LHCN-M2 (cell line): ENCODE data around the gene UPB1. TPM values are rescaled to one million over a fixed set of nuclear protein-coding genes. Genes with fewer than 3 reads are reported as not detected.

Source experiments
- DNase-seq: peaks from one replicate; pipeline ENCODE4 v3.0.0-alpha.2; 2012; ENCODE audit warnings: low read depth
- total RNA-seq: library from RNA; depleted of rRNA; stranded (reverse); fragments of >200 nt; gene quantifications from 2 replicates; pipeline ENCODE4 v1.2.3, GENCODE V29; 2014; rRNA removed

UPB1 gene
- total RNA-seq, 1 experiment from 2014 or later: not detected

DNA sequence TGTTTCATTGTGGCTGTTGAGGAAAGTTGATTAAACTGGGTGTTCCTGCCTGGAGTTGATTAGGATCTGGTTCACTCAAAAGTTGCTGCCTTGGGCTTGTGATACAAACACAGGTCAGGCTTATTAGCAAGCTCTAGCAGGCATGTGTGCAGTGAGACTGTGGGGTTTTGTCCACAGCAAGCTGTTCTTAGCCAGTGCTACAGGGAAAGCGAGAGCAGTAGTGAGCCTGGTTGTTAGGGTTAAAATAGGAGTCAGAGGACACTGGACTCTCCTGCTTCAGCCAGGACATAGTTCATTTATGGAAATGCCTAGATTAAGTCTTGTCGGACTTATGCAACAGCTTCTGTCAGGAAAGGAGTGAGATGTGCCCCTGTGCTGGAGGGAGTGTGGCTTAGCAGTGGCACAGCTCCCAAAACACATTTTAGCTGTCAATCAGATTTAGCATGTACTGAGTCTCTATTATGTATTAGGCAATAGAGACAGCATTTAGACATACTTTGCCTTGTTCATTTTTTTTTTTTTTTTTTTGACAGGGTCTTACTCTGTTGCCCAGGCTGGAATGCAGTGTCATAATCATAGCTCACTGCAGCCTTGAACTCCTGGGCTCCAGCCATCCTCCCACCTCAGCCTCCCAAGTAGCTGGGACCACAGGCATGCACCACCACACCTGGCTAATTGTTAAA lies 69.4 kb downstream of the UPB1 start:
- peak; percentile 51 for DNase-seq

DNA sequence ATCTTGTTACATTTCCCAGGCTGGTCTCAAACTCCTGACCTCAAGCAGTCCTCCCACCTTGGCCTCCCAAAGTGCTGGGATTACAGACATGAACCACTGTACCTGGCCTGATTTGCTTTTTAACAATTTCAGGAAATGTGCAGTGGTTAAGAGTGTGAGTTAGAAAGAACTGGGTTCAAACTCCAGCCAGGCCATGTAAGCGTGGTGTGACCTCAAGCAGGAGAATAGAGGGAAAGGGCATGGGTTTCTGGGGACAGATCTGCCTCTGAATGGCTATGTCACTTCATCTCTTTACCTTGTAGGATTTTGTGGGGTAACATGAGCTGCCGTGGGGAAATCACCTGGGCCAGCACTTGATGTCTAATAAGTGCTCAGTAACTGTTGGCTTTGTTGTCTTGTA lies 69.9 kb downstream of the UPB1 start:
- no peak for DNase-seq

DNA sequence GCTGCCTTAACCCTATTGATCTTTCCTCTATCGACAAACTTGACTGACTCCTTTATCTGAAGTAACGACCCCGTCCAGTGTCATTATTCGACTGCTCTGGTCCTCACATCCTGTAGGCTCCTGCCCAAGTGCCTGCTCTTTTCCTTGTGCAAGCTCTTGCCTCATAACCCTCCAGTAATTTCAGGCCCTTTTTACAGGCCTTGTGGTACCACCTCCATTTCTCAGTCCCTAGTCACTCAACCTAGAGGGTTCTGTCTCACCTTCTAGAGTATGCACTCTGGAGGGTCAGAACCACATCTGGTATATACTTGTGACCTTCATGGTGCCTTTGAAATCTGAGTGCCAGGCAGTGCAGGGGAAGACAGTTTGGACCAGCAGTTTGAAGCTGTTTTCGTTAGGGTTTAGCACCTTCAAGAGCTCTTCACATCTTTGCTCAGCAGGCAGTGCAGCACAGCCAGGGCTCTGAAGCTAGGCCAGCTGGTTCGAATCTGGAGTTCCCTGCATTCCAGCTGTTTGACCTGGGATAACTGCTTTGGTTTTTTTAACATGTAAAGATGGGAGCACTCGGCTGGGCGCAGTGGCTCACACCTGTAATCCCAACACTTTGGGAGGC lies 71.9 kb downstream of the UPB1 start:
- no peak for DNase-seq

DNA sequence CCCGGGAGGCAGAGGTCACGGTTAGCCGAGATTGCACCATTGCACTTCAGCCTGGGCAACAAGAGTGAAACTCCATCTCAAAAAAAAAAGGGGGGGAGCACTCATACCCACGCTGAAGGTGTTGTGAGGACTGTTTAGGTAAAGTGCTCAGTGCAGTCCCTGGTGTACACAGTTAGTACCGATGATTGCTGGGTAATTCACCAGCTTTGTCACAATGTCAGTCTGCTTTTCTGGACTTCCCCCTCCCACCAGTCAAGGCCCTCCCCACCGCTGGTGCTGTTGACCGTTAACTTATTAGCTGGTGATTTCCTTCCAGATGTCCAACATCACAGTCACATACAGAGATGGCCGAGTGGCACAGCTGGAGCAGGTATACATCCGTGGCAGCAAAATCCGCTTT lies 72.5 kb downstream of the UPB1 start:
- DNase-seq: no peak

DNA sequence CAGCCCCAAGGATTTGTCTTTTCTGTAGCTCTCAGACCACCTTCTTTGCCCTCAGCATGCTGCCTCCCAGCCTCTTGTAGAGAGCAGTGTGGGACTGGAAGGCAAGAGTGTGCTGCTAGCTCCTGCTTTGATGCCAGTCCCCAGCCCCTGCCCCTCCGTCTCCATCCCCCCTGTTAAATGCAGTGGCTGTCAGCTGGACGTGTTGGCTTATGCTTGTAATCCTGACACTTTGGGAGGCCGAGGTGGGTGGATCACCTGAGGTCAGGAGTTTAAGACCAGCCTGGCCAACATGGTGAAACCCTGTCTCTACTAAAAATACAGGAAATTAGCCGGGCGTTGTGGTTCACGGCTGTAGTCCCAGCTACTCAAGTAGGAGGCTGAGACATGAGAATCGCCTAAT lies 76.1 kb downstream of the UPB1 start:
- DNase-seq: no peak

DNA sequence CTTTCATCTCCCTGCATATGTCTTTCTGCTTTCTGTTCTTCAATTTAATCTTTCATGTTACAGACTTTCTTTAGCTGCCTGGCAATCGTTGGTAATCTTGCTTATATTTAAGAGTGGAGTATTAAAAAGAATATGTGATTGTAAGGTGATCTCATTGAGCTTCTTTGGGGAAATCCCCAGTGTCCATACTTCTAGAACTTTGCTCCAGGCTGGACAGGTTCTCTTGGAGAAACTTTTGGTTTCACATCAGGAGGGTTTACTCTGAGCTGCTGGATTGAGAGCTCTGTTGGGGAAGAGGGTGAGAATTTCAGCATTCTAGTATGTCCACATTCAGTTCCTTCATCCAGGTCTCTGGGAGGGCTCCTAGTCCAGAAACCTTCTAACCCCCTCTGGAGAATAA lies 81.6 kb downstream of the UPB1 start:
- DNase-seq: no peak

Other genes with a start within 250 kb of the UPB1 start
- gene SPECC1L, start 224.5 kb upstream of the UPB1 start, total RNA-seq: 34.0 and 39.9 TPM in 2 replicates
- 0.06 and 0.92 TPM in 2 replicates for gene ADORA2A, start 67.7 kb upstream of the UPB1 start, total RNA-seq
- 145 and 163 TPM in 2 replicates for gene GUCD1, start 59.8 kb downstream of the UPB1 start, total RNA-seq
- 133 TPM in 2 replicates for gene SNRPD3, start 60.7 kb downstream of the UPB1 start, total RNA-seq
- 6.0 and 7.2 TPM in 2 replicates for gene LRRC75B, start 97.7 kb downstream of the UPB1 start, total RNA-seq
- 1.1 and 2.5 TPM in 2 replicates for gene GGT1, start 107.9 kb downstream of the UPB1 start, total RNA-seq